GM12892 (cell line): ENCODE results near the gene LARP4.

ENCODE experiments used
- POLR2A ChIP-seq: IDR thresholded peaks from 2 replicates; pipeline ENCODE4 v1.6.1; 2011; ENCODE audit warnings: low read depth, low read length, control low read depth
- TAF1 ChIP-seq: IDR thresholded peaks from 2 replicates; pipeline ENCODE4 v1.6.1; 2011; ENCODE audit warnings: low read depth, mild to moderate bottlenecking, control low read depth, low read length, borderline replicate concordance

DNA sequence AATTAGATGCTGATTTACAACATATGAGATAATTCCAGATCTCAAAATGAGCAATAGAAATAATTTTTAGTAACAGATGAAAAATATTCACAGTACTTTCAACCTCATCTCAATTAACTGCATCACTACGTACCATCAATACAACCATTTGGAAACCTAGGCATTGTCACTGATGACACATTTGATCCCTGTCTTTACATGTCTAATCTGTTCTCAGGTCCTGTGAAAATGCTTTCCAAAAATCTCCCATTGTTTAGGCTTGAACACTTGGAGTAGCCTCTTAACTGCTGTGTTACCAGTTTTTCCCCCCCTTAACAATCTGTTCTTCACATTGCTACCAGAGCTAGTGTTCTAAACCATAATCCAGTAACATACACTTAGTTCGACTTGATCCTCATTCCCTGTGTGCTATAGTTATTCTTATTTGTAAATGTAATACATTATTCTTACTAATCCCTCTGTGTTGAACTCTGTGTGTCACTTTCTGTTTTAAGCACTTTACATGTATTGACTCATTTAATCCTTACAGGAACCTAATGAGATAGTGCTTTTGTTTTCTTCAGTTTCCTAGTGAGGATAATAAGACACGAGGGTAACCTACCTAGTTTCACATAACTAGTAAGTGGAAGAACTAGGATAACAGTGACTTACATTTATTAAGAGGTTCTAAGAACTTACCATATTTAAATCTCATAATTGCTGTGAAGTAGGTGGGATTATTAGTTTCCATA is 41.7 kb downstream of the LARP4 start:
- TF ChIP-seq POLR2A (no peak), TAF1 (no peak)
